Gastrocnemius medialis (tissue), 4 donors: ENCODE measurements around the gene GSTK1. TPM values are rescaled to one million over a fixed set of nuclear protein-coding genes. Genes with fewer than 3 reads are reported as not detected.

Experiments
- ATAC-seq, 2 donors: fragments of 150-250 bp; one replicate each; pipeline ENCODE4 v1.9.1; 2016
- DNase-seq, 2 donors: peaks; one replicate each; pipeline ENCODE4 v3.0.0-alpha.2; 2019
- H3K27ac ChIP-seq, 4 donors: fragments of 200-600 bp; sonication (generic); 1 replicate in 1 of 4; 2 replicates in 3 of 4; pipeline ENCODE4 v1.5.1; 2016 to 2018; ENCODE audit warnings: mild to moderate bottlenecking in 2 of 4, moderate library complexity in 1 of 4
- H3K27me3 ChIP-seq, 3 donors: fragments of 200-600 bp; sonication (generic) in 2 of 3; 1 replicate in 1 of 3; 2 replicates in 2 of 3; pipeline versions ENCODE4 v1.5.1 to v1.6.0; 2016 to 2019; ENCODE audit warnings: mild to moderate bottlenecking in 1 of 3, moderate library complexity in 1 of 3
- H3K36me3 ChIP-seq, 2 donors: fragments of 200-600 bp; sonication (generic) in 1 of 2; one replicate each; pipeline ENCODE4 v1.5.1; 2017 to 2018
- H3K4me1 ChIP-seq, 2 donors: fragments of 200-600 bp; sonication (generic) in 1 of 2; one replicate each; pipeline ENCODE4 v1.5.1; 2016 to 2017; ENCODE audit warnings: mild to moderate bottlenecking in 2 of 2
- H3K4me3 ChIP-seq, 4 donors: fragments of 200-600 bp; sonication (generic) in 3 of 4; 1 replicate in 1 of 4; 2 replicates in 3 of 4; pipeline ENCODE4 v1.5.1; 2016 to 2019; ENCODE audit warnings: mild to moderate bottlenecking in 2 of 4
- H3K9me3 ChIP-seq, 3 donors: fragments of 200-600 bp; sonication (generic) in 2 of 3; 1 replicate in 1 of 3; 2 replicates in 2 of 3; pipeline ENCODE4 v1.5.1; 2016 to 2019
- POLR2A ChIP-seq, 2 donors: fragments of 450-650 bp; IDR thresholded peaks; one replicate each; pipeline ENCODE4 v1.6.1; 2017; ENCODE audit warnings: antibody characterized with exemption in 2 of 2, mild to moderate bottlenecking in 2 of 2, moderate library complexity in 2 of 2
- in situ Hi-C, 4 donors: fragments of 200-750 bp; cut with MboI; loops; one replicate each; pipeline versions ENCODE4 v1.15.0 to v1.8.0; 2017; ENCODE audit warnings: low sequenced_read_pairs in 4 of 4
- intact Hi-C: fragments of 100-400 bp; cut with DNase I; formaldehyde crosslinking; loops from one replicate; pipeline ENCODE4 v1.15.1; 2023; ENCODE audit warnings: low total_unique reads
- total RNA-seq, 4 donors: library from RNA; depleted of rRNA; stranded (reverse); fragments of >200 nt; gene quantifications; one replicate each; pipeline versions ENCODE4 v1.1.0 to v1.2.3, GENCODE V29; 2016
- TF ChIP-seq, protein P1 (sequence below), 5 experiments: fragments of 450-650 bp in 3 of 5; fragments of 200-600 bp in 2 of 5; sonication (generic) in 2 of 5; IDR thresholded peaks in 4 of 5; conservative IDR thresholded peaks in 1 of 5; 1 replicate in 4 of 5; 2 replicates in 1 of 5; pipeline ENCODE4 v1.5.1; 2016 to 2019; ENCODE audit warnings: antibody characterized with exemption in 5 of 5, mild to moderate bottlenecking in 3 of 5, moderate library complexity in 3 of 5

Gene GSTK1
- total RNA-seq, 4 donors from 2014 or later, result 59.5 to 114 (median 85.0) TPM

DNA sequence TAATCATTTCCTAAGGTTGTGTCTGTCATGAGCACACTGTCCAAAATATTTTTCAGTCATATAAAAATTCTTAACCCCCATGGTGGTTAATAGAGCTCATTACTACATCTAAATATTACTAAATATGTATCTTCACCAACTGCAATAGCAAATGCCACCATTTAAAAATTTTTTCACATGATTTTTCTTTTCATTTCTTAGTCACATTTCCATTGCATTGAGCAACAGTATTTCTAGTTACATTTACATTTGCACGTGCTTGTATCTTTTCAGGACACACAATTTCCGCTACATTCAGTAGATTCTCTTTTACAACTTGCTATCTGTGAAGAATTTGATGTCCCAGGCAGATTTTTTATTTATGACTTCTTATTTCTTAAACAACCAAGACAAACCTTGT, 46.6 kb upstream of the GSTK1 start:
- Histone ChIP-seq H3K4me1 (no peaks in the 10 kb centered on the region), H3K27me3 (no peaks in the 10 kb centered on the region), H3K36me3 (no peaks in the 10 kb centered on the region), H3K4me3 (no peak overlapping the region), H3K9me3 (no peaks in the 10 kb centered on the region), H3K27ac (no peak overlapping the region)
- intact Hi-C loops, result no loop called here
- TF ChIP-seq, protein P1, sequence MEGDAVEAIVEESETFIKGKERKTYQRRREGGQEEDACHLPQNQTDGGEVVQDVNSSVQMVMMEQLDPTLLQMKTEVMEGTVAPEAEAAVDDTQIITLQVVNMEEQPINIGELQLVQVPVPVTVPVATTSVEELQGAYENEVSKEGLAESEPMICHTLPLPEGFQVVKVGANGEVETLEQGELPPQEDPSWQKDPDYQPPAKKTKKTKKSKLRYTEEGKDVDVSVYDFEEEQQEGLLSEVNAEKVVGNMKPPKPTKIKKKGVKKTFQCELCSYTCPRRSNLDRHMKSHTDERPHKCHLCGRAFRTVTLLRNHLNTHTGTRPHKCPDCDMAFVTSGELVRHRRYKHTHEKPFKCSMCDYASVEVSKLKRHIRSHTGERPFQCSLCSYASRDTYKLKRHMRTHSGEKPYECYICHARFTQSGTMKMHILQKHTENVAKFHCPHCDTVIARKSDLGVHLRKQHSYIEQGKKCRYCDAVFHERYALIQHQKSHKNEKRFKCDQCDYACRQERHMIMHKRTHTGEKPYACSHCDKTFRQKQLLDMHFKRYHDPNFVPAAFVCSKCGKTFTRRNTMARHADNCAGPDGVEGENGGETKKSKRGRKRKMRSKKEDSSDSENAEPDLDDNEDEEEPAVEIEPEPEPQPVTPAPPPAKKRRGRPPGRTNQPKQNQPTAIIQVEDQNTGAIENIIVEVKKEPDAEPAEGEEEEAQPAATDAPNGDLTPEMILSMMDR (IDR thresholded peaks at IDR 0.05 in 4 of 5, conservative IDR thresholded peaks at IDR 0.05 in 1 of 5), result no peak
- no peak for TF ChIP-seq POLR2A (IDR thresholded peaks at IDR 0.05)
- DNase-seq, result no peak
- in situ Hi-C loops, result loop anchor here (10.0 to 25.0 kb wide), 2 partner anchors 354 to 362 kb away; partner anchors contain the start of gene EPHB6 (in 4 of the 4)
- ATAC-seq, result no peak

DNA sequence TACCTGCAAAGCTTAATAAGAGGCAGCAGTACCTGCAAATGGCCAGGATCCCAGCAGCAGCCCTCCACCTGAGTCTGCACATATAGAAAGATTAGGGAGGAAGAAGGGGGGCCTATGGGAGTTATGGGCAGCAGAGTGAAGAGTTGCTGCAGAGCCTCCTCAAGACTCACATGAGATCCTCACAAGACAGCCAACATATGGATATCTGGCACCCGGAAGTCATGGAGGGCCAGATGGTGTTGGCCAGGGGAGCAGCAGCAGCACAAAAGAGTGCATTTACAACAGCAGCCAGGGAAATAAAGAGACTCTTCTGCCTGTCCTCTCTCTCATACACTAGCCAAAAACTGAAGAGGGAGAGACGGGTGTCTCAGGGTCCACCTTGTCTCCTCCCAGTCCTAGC, 45.4 kb upstream of the GSTK1 start:
- H3K4me3 ChIP-seq, result no peak overlapping the region
- DNase-seq, result no peak
- no peak for TF ChIP-seq POLR2A (IDR thresholded peaks at IDR 0.05)
- TF ChIP-seq, protein P1 (IDR thresholded peaks at IDR 0.05 in 4 of 5, conservative IDR thresholded peaks at IDR 0.05 in 1 of 5), result no peak
- no peaks in the 10 kb centered on the region for H3K36me3 ChIP-seq
- no peaks in the 10 kb centered on the region for H3K4me1 ChIP-seq
- intact Hi-C loops, result no loop called here
- no peaks in the 10 kb centered on the region for H3K9me3 ChIP-seq
- ATAC-seq, result no peak
- no peaks in the 10 kb centered on the region for H3K27me3 ChIP-seq
- in situ Hi-C loops, result loop anchor here (10.0 to 25.0 kb wide), 2 partner anchors 356 to 363 kb away; partner anchors contain the start of gene EPHB6 (in 4 of the 4)
- no peak overlapping the region for H3K27ac ChIP-seq

DNA sequence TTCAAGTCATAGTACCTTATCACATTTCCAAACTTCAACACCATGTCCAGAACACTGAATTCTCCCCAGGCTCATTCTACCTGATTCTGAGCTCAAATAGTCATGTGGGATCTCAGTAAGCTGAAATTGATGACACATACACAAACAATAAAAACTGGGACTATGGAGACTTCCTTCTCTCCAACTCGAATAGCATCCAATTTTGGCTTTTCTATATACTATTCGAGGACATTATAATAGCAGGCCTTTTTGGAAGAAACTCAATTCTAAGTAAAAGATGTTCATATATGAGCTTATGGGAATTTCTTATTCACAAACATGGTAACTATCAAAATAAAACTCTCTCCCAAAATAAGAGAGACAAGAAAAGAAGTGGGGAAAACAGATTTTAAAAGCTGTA, 42.0 kb upstream of the GSTK1 start:
- Histone ChIP-seq H3K27ac (no peak overlapping the region), H3K36me3 (no peaks in the 10 kb centered on the region), H3K9me3 (no peaks in the 10 kb centered on the region), H3K4me3 (no peak overlapping the region), H3K27me3 (no peaks in the 10 kb centered on the region), H3K4me1 (no peaks in the 10 kb centered on the region)
- intact Hi-C loops (no loop called here), in situ Hi-C loops (loop anchor here in 3 of 4 donors (25.0 kb wide), 1 partner anchor 359 kb away; the partner anchor contains the start of gene EPHB6 (in 3 of the 3))
- ATAC-seq (no peak), DNase-seq (no peak)
- no peak for TF ChIP-seq POLR2A (IDR thresholded peaks at IDR 0.05)

DNA sequence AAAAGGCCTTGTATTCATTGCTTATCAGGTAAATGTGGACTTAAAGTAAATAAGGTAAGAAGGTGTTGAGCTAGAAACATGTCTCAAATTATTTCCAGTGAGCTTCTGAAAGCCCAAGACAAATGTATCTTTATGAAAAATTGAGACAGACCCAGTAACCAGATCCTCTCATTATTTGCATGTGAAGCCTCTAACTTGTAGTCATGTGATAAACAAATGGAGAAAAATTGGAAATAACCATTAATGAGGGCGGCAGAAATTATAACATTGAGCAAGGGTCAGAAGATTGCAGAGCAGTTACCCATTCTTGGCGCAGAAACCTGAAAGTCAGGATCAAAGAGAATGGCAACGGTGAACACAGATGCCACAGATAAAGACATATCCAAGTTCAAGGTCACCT, 41.5 kb upstream of the GSTK1 start, which contains the start of gene TAS2R40:
TSS of gene TAS2R40 (plus strand) at position 301 of the 400 bp plus-strand sequence. CDS start at position 343, 42 bp downstream.
- no peak for TF ChIP-seq POLR2A (IDR thresholded peaks at IDR 0.05)
- TF ChIP-seq, protein P1 (IDR thresholded peaks at IDR 0.05 in 4 of 5, conservative IDR thresholded peaks at IDR 0.05 in 1 of 5), result no peak
- no peaks in the 10 kb centered on the region for H3K36me3 ChIP-seq
- no peak within 1 kb of the TSS for H3K4me3 ChIP-seq
- H3K27me3 ChIP-seq, result no peaks in the 10 kb centered on the region
- intact Hi-C loops (no loop called here), in situ Hi-C loops (loop anchor here in 3 of 4 donors (25.0 kb wide), 1 partner anchor 359 kb away; the partner anchor contains the start of gene EPHB6 (in 3 of the 3))
- no peaks in the 10 kb centered on the region for H3K9me3 ChIP-seq
- ATAC-seq, result no peak
- DNase-seq, result no peak
- H3K27ac ChIP-seq, result no peak within 1 kb of the TSS
- H3K4me1 ChIP-seq, result no peaks in the 10 kb centered on the region

DNA sequence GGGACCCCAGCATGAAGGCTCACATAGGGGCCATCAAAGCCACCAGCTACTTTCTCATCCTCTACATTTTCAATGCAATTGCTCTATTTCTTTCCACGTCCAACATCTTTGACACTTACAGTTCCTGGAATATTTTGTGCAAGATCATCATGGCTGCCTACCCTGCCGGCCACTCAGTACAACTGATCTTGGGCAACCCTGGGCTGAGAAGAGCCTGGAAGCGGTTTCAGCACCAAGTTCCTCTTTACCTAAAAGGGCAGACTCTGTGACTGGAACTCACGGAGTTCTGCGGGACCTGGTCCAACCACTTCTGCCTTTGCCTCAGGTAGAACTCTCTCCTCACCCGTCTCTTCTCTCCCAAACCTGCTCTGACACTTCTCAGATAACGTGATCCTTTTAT, 40.5 kb upstream of the GSTK1 start:
- Histone ChIP-seq H3K27me3 (no peaks in the 10 kb centered on the region), H3K36me3 (no peaks in the 10 kb centered on the region), H3K27ac (no peak overlapping the region), H3K4me1 (no peaks in the 10 kb centered on the region), H3K9me3 (no peaks in the 10 kb centered on the region), H3K4me3 (no peak overlapping the region)
- in situ Hi-C loops (loop anchor here in 3 of 4 donors (25.0 kb wide), 1 partner anchor 360 kb away; the partner anchor contains the start of gene EPHB6 (in 3 of the 3)), intact Hi-C loops (no loop called here)
- TF ChIP-seq, protein P1 (IDR thresholded peaks at IDR 0.05 in 4 of 5, conservative IDR thresholded peaks at IDR 0.05 in 1 of 5), result no peak
- TF ChIP-seq POLR2A (IDR thresholded peaks at IDR 0.05), result no peak
- ATAC-seq, result no peak
- peak in 1 of 2 donors; percentile 24 for DNase-seq
